Neural cell (in vitro differentiated cells): ENCODE measurements around the gene GAB1.

ENCODE experiments used
- CTCF ChIP-seq: fragments of 450-650 bp; IDR thresholded peaks from 2 replicates; pipeline ENCODE4 v1.5.1; 2014; ENCODE audit warnings: antibody characterized with exemption, mild to moderate bottlenecking, moderate library complexity; ENCODE audit not compliant: poor library complexity, severe bottlenecking
- EP300 ChIP-seq: fragments of 450-650 bp; conservative IDR thresholded peaks from 2 replicates; pipeline ENCODE4 v1.6.1; 2014; ENCODE audit warnings: antibody characterized with exemption, mild to moderate bottlenecking, moderate library complexity; ENCODE audit not compliant: poor library complexity, severe bottlenecking
- EZH2 ChIP-seq: fragments of 200-600, 300-800 bp; shearing (Covaris generic), sonication (generic); IDR thresholded peaks from 2 replicates; pipeline ENCODE4 v1.6.1; 2014; ENCODE audit warnings: antibody characterized with exemption, low read length, borderline replicate concordance, mild to moderate bottlenecking; ENCODE audit not compliant: insufficient read depth, poor library complexity, severe bottlenecking
- POLR2AphosphoS5 ChIP-seq: IDR thresholded peaks from 2 replicates; pipeline ENCODE4 v1.6.1; 2012
- RAD21 ChIP-seq: fragments of 450-650 bp; conservative IDR thresholded peaks from 2 replicates; pipeline ENCODE4 v1.6.1; 2014; ENCODE audit warnings: antibody characterized with exemption, mild to moderate bottlenecking, moderate library complexity
- REST ChIP-seq: IDR thresholded peaks from 2 replicates; pipeline ENCODE4 v1.6.1; 2012; ENCODE audit warnings: borderline replicate concordance

GRCh38 chr4:143288171-143288570 lies 48.5 kb upstream of the GAB1 start:
- TF ChIP-seq REST: no peak
- no peak for TF ChIP-seq POLR2AphosphoS5
- TF ChIP-seq CTCF: no peak
- no peak for TF ChIP-seq EP300
- TF ChIP-seq EZH2: no peak
- TF ChIP-seq RAD21: no peak
